ENCODE results near the gene SLC36A4. TPM values are rescaled to one million over a fixed set of nuclear protein-coding genes. Genes with fewer than 3 reads are reported as not detected.
A peak's percentile ranks its signal among the peaks of the same experiment; 100 is the strongest.
"Not testable (repeated sequence)": the region's sequence is repeated elsewhere in the genome, so short reads cannot be mapped to it uniquely, and the experiment has no call there.

Gene SLC36A4
- total RNA-seq, 1 experiment from 2014 or later: 3.1 TPM

- no peak for DNase-seq
- no peaks in the 10 kb centered on the region for H3K27me3 ChIP-seq
- H3K36me3 ChIP-seq: no peaks in the 10 kb centered on the region
- peaks cover 3% of the 10 kb centered on the region; the same call in 1 of the 2 replicates for H3K9me3 ChIP-seq
- H3K4me3 ChIP-seq: no peak overlapping the region
Measured at GRCh38 chr11:93208663-93209270, 11.0 kb upstream of the SLC36A4 start.

- DNase-seq: no peak
- H3K27me3 ChIP-seq: no peaks in the 10 kb centered on the region; the same call in 1 of the 2 replicates
- no peaks in the 10 kb centered on the region for H3K36me3 ChIP-seq
Measured at GRCh38 chr11:93199616-93200015, 1.8 kb upstream of the SLC36A4 start.

GRCh38 chr11:93198215-93198845, 539 bp upstream of the SLC36A4 start:
- Histone ChIP-seq H3K36me3 (no peaks in the 10 kb centered on the region), H3K4me3 (peak overlapping the region; percentile 72), H3K27me3 (no peaks in the 10 kb centered on the region; the same call in 1 of the 2 replicates), H3K9me3 (no peaks in the 10 kb centered on the region)
- no peak for DNase-seq

More at GRCh38 chr11:93199616-93200015, 1.8 kb upstream of the SLC36A4 start:
- Histone ChIP-seq H3K4me3 (no peak overlapping the region), H3K9me3 (no peaks in the 10 kb centered on the region)

DNA sequence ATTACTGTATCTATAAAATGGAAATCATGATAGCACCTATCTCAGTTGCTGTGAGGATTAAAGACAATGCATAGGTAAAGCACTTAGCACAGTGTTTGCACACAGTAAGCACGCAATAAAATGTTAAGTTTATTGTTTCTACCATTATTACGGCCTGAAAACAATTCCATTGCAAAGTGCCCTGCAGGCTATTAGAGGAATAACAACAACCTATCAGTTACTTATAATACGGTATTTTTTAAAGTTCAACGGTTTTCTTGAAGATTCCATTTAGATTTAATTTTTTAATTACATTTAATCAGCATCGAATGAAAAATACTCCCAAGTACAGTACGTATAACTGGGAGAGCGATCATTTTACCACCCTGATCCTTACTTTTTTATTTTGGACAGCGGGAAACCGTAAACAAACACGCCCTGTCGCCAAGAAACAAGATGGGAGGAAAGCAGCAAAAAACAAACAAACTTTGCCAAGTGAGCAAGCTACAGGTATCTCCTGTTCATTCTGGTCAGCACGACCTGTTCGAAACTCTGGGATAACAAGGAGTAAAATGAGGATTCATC, 893 bp downstream of the SLC36A4 start:
- Histone ChIP-seq H3K36me3 (no peaks in the 10 kb centered on the region), H3K9me3 (no peaks in the 10 kb centered on the region), H3K27me3 (no peaks in the 10 kb centered on the region; the same call in 1 of the 2 replicates), H3K4me3 (peak overlapping the region; percentile 72)
- no peak for DNase-seq

DNA sequence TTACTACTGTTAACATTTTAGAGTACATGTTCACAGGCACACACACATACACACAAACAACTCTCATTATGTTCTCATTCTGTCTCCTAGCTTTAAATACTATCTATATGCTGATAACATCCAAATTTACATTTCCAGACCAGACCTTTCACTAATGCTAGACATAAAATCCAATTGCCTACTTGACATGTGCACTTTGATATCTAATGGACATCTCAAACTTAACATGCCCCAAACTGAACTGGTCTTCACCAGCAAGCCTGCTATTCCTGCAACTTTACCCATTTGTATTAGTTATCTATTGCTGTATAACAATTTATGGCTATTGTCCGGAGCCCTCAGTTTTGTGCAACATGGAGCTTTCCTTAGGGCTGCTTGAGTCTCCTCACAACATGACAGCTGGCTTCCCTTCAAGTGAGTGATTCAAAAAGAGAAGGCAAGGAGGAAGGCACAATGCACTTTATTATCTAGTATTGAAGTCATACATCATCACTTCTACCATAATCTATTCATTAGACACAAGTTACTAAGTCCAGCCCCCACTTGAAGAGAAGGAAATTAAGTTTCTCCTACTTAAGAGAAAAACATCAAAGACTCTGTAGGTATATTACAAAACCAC, 3.0 kb downstream of the SLC36A4 start:
- H3K36me3 ChIP-seq: no peaks in the 10 kb centered on the region
- DNase-seq: no peak
- H3K9me3 ChIP-seq: no peaks in the 10 kb centered on the region; the same call in 1 of the 2 replicates
- no peaks in the 10 kb centered on the region for H3K27me3 ChIP-seq
- no peak overlapping the region for H3K4me3 ChIP-seq

DNA sequence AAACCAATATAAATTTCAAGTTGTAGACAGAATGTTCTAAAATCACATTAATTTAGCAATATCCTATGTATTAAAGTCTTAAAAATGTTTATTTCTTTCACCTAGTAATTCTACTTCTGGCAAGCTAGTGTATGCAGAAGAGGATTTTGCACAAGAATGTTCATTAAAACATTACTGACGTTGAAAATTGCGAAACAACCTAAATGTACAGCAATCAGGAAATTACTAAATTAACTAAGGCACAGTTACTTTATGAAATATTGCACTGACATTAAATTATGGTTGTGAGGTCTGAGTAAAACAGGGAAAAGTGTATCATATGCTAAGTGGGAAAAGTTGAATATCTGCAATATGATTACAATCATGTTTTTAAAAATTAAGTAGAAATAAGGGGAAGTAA, 4.1 kb downstream of the SLC36A4 start:
- Histone ChIP-seq H3K9me3 (no peaks in the 10 kb centered on the region; the same call in 1 of the 2 replicates), H3K36me3 (no peaks in the 10 kb centered on the region), H3K4me3 (no peak overlapping the region), H3K27me3 (no peaks in the 10 kb centered on the region)
- DNase-seq: no peak

DNA sequence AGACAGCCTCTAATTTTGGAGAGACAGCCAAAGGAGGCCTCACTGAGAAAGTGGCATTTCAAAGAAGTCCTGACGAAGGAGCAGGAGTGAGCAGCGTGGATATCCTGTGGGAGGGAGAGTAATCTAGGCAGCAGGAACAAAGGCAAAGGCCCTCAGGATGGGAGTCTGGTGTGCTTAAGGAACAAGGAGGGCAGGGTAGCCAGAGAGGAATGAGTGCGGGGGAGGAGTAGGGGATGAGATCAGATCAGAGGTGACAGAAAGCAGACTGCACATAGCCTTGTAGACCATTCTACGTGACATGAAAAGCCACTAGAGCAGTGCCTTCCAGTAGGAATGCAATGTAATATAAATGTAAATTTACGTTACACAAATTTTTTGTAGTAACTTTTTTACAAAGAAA, 5.6 kb downstream of the SLC36A4 start:
- H3K4me3 ChIP-seq: no peak overlapping the region
- no peak for DNase-seq
- no peaks in the 10 kb centered on the region; the same call in 1 of the 2 replicates for H3K9me3 ChIP-seq

GRCh38 chr11:93189462-93189861, 8.3 kb downstream of the SLC36A4 start:
- peaks cover 9% of the 10 kb centered on the region for H3K36me3 ChIP-seq
- no peaks in the 10 kb centered on the region; the same call in 1 of the 2 replicates for H3K9me3 ChIP-seq
- DNase-seq: no peak
- no peak overlapping the region for H3K4me3 ChIP-seq
- no peaks in the 10 kb centered on the region for H3K27me3 ChIP-seq

More for the DNA sequence above, 5.6 kb downstream of the SLC36A4 start:
- Histone ChIP-seq H3K36me3 (no peaks in the 10 kb centered on the region), H3K27me3 (no peaks in the 10 kb centered on the region)

DNA sequence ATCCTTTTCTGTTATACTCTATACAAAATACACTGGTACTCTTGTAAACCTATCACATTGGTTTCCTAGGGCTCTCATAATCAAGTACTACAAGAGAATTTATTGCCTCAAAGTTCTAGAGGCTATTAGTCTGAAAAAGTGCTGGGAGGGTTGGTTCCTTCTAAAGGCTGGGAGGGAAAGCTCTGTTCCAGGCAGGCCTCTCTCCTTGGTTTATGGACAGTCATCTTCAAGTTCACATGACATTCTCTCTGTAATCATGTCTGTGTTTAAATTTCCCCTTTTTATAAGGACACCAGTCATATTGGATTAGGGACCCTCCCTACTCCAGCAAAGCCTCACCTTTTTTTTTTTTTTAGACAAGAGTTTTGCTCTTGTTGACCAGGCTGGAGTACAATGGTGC, 9.1 kb downstream of the SLC36A4 start:
- no peaks in the 10 kb centered on the region; the same call in 1 of the 2 replicates for H3K9me3 ChIP-seq
- H3K36me3 ChIP-seq: peaks cover 12% of the 10 kb centered on the region
- H3K27me3 ChIP-seq: no peaks in the 10 kb centered on the region
- no peak overlapping the region for H3K4me3 ChIP-seq
- DNase-seq: no peak

- H3K36me3 ChIP-seq: peaks cover 12% of the 10 kb centered on the region
- no peaks in the 10 kb centered on the region; the same call in 1 of the 2 replicates for H3K9me3 ChIP-seq
- no peak overlapping the region for H3K4me3 ChIP-seq
- H3K27me3 ChIP-seq: no peaks in the 10 kb centered on the region
- DNase-seq: no peak
Measured at GRCh38 chr11:93187290-93187689, 10.5 kb downstream of the SLC36A4 start.

DNA sequence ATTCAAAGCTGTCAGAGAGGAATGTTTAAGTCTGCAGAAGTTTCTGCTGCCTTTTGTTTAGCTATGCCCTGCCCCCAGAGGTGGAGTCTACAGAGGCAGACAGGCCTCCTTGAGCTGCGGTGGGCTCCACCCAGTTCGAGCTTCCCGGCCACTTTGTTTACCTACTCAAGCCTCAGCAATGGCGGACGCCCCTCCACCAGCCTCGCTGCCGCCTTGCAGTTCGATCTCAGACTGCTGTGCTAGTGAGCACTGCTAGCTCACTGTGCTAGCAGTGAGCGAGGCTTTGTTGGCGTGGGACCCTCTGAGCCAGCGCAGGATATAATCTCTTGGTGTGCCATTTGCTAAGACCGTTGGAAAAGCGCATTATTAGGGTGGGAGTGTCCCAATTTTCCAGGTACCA, 19.9 kb downstream of the SLC36A4 start:
- not testable (repeated sequence) for H3K4me3 ChIP-seq, H3K27me3 ChIP-seq, DNase-seq, H3K9me3 ChIP-seq
- peaks cover 27% of the 10 kb centered on the region for H3K36me3 ChIP-seq

DNA sequence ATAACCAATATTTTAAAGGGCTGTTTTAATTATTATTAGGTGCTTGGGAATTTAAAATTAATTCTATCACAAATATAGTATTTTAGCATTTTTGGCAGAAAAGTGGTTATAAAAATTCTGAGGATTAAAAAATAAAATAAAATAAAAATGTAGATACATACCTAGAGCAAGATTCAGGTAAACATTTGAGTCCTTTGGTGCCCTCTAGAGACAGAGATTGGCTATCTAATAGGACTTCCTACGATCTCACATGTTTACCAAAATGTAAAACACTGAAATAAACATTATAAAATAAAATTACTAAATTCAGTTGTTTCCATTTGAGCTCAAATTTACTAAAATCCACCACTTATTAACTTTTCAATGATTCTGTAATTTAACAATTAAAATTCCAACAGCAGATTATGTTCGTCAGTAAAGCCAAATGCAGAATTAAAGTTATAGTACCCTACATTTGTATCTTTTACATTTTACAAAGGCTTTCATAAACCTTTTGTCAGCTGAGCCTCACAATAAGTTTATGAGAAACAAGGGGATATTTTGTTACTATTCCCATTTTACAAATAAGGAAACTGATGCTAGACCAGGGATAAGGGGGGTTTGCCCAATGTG, 27.7 kb downstream of the SLC36A4 start:
- no peak for DNase-seq
- no peaks in the 10 kb centered on the region; the same call in none of the 2 replicates for H3K36me3 ChIP-seq
- H3K9me3 ChIP-seq: no peaks in the 10 kb centered on the region
- no peaks in the 10 kb centered on the region for H3K27me3 ChIP-seq
- no peak overlapping the region for H3K4me3 ChIP-seq

DNA sequence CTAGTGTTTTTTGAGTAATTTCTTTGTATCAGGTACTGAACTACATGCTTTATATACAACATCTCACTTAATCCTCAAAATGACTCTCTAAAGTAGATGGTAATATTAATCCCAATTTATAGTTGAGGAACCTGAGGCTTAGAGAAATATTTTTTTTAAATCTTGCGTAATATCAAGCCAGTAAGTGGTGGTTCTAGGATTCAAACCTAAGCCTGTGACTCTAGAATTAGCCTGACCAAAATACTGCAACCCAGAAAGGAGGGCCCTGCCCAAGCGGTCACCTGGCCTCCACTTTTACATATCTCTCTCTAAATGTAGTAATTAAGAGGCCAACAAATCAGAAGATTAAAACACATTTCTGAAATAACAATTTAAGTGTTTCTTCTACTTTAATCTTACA, 28.6 kb downstream of the SLC36A4 start:
- no peaks in the 10 kb centered on the region; the same call in none of the 2 replicates for H3K36me3 ChIP-seq
- no peak for DNase-seq
- no peaks in the 10 kb centered on the region for H3K27me3 ChIP-seq
- no peaks in the 10 kb centered on the region for H3K9me3 ChIP-seq
- no peak overlapping the region for H3K4me3 ChIP-seq

DNA sequence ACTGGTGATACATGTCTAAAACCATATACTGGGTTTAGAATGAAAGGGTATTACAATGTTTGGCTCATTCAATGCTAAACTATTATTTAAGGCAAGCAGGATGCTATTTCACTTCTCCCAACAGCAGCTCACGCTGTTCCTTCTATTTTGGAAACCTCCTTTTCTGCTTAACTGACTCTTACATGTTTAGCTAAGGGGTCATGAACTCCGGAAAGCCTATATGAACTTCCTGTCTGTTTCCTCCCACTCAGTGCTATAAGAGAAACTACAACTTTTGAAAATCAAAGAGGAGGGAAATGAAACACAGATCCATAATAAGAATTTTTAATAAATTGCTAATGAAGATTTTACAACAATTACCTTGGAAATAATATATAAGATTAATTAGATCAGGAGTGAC, 30.9 kb downstream of the SLC36A4 start:
- DNase-seq: no peak
- Histone ChIP-seq H3K9me3 (no peaks in the 10 kb centered on the region), H3K4me3 (no peak overlapping the region), H3K36me3 (no peaks in the 10 kb centered on the region; the same call in none of the 2 replicates), H3K27me3 (no peaks in the 10 kb centered on the region)

- Histone ChIP-seq H3K36me3 (no peaks in the 10 kb centered on the region; the same call in none of the 2 replicates), H3K27me3 (no peaks in the 10 kb centered on the region), H3K9me3 (no peaks in the 10 kb centered on the region), H3K4me3 (no peak overlapping the region)
- no peak for DNase-seq
Measured at GRCh38 chr11:93166194-93166593, 31.6 kb downstream of the SLC36A4 start.

GRCh38 chr11:93160808-93161207, 37.0 kb downstream of the SLC36A4 start:
- DNase-seq: no peak
- peaks cover 5% of the 10 kb centered on the region for H3K36me3 ChIP-seq

GRCh38 chr11:93160156-93160555, 37.6 kb downstream of the SLC36A4 start:
- Histone ChIP-seq H3K27me3 (no peaks in the 10 kb centered on the region), H3K36me3 (peaks cover 5% of the 10 kb centered on the region)
- no peak for DNase-seq

More at GRCh38 chr11:93160808-93161207, 37.0 kb downstream of the SLC36A4 start:
- H3K4me3 ChIP-seq: no peak overlapping the region
- no peaks in the 10 kb centered on the region for H3K9me3 ChIP-seq
- H3K27me3 ChIP-seq: no peaks in the 10 kb centered on the region

More at GRCh38 chr11:93160156-93160555, 37.6 kb downstream of the SLC36A4 start:
- Histone ChIP-seq H3K4me3 (no peak overlapping the region), H3K9me3 (no peaks in the 10 kb centered on the region)

Measured in MG63 (cell line).